Thymus (tissue), 11 donors: Measurements from ENCODE around the gene BRAP. TPM values are rescaled to one million over a fixed set of nuclear protein-coding genes. Genes with fewer than 3 reads are reported as not detected.
"Not testable (repeated sequence)": the region's sequence is repeated elsewhere in the genome, so short reads cannot be mapped to it uniquely, and the experiment has no call there.

Experiments used
- DNase-seq, 9 donors: peaks; one replicate each; pipeline ENCODE4 v3.0.0-alpha.2; 2013; ENCODE audit warnings: low spot score in 9 of 9, low read depth in 6 of 9, missing footprints in 1 of 9
- H3K27ac ChIP-seq, 2 donors: one replicate each; pipeline ENCODE4 v1.5.1; 2013; ENCODE audit warnings: control low read depth in 1 of 2, low read depth in 1 of 2, low read length in 1 of 2, mild to moderate bottlenecking in 1 of 2, moderate library complexity in 1 of 2
- H3K27me3 ChIP-seq, 2 donors: one replicate each; pipeline ENCODE4 v1.5.1; 2013; ENCODE audit warnings: low read length in 1 of 2; ENCODE audit not compliant: control insufficient read depth in 2 of 2, insufficient read depth in 1 of 2
- H3K36me3 ChIP-seq, 2 donors: one replicate each; pipeline ENCODE4 v1.5.1; 2013; ENCODE audit warnings: low read length in 1 of 2, mild to moderate bottlenecking in 1 of 2, moderate library complexity in 1 of 2; ENCODE audit not compliant: control insufficient read depth in 2 of 2, insufficient read depth in 2 of 2
- H3K4me1 ChIP-seq, 2 donors: one replicate each; pipeline ENCODE4 v1.5.1; 2013; ENCODE audit warnings: low read length in 2 of 2; ENCODE audit not compliant: control insufficient read depth in 2 of 2, insufficient read depth in 2 of 2
- H3K4me3 ChIP-seq, 2 donors: one replicate each; pipeline ENCODE4 v1.5.1; 2013; ENCODE audit warnings: low read length in 2 of 2, control low read depth in 1 of 2, mild to moderate bottlenecking in 1 of 2
- H3K9me3 ChIP-seq, 2 donors: one replicate each; pipeline ENCODE4 v1.5.1; 2013; ENCODE audit warnings: low read length in 1 of 2, mild to moderate bottlenecking in 1 of 2; ENCODE audit not compliant: control insufficient read depth in 2 of 2, insufficient read depth in 1 of 2
- WGBS: extraction: QIAGEN DNeasy Blood & Tissue Kit; methylation state at CpG from one replicate; pipeline ENCODE4 v1.1.7; 2013; 5-methylcytosine and 5-hydroxymethylcytosine counted together
- polyA plus RNA-seq: library from polyadenylated mRNA; stranded (reverse); fragments of 200-250 nt; gene quantifications from one replicate; pipeline ENCODE4 v1.2.3, GENCODE V29; 2013
- total RNA-seq: library from RNA; stranded (reverse); fragments of 120-200 nt; gene quantifications from one replicate; pipeline ENCODE4 v1.2.4, GENCODE V29; 2013
- donor health status: healthy.

The BRAP gene
- total and polyA plus RNA-seq, 2 donors = 11.3 to 18.2 TPM

DNA sequence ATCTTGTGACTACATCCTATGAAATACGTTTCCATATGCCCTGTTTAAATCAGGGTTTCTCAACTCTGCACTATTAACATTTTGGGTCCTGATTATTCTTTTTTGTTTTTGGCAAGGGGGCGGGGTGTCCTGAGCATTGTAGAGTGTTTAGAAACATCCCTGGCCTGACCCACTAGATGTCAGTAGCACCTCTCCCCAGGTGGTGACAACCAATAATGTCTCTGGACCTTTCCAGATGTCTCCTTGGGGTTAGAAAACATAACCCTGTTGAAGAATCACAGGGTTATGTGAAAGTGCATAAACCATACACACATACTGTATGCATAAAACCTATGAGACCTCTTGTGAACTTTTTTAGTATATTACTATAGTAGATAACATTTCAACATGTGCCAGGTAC is 1.5 kb upstream of the BRAP start:
- no peak overlapping the region for H3K4me3 ChIP-seq

DNA sequence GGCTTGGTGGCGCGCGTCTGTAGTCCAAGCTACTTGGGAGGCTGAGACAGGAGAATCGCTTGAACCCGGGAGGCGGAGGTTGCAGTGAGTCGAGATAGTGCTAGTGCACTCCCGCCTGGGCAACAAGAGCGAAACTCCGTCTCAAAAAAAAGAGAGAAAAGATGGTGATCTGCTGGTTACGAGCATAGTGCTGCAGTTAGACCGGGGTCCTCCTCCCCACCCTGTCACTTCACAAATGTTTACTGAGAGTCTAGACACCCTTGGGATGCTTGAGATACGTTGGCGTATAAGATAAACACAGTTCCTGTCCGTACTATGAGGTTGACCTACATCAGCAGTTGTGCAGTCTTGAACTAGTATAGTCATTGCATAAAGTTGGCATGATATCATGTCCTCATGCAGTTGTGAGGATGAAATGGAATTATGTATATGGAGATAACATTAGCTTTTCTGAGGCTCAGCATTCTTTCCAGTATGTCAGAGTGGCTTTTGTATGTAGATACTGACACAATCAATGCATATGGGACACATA is 884 bp upstream of the BRAP start:
- DNase-seq = no peak
- WGBS = 31% methylated on average over 15 of the region's 15 CpGs
- peak overlapping the region; percentile 74 to 99 for H3K4me3 ChIP-seq
- no peaks in the 10 kb centered on the region for H3K9me3 ChIP-seq
- H3K27ac ChIP-seq = peak overlapping the region in 1 of 2 donors; percentile 93
- H3K4me1 ChIP-seq = peaks cover 10 to 17% of the 10 kb centered on the region in 2 donors
- H3K36me3 ChIP-seq = peaks cover 11 to 19% of the 10 kb centered on the region in 2 donors
- no peaks in the 10 kb centered on the region for H3K27me3 ChIP-seq

More for the DNA sequence above, 1.5 kb upstream of the BRAP start:
- Histone ChIP-seq H3K36me3 (peaks cover 9 to 13% of the 10 kb centered on the region in 2 donors), H3K27me3 (no peaks in the 10 kb centered on the region), H3K27ac (no peak overlapping the region), H3K4me1 (peaks cover 10 to 17% of the 10 kb centered on the region in 2 donors), H3K9me3 (no peaks in the 10 kb centered on the region)
- WGBS = 85% methylated on average over 2 of the region's 2 CpGs
- no peak for DNase-seq

DNA sequence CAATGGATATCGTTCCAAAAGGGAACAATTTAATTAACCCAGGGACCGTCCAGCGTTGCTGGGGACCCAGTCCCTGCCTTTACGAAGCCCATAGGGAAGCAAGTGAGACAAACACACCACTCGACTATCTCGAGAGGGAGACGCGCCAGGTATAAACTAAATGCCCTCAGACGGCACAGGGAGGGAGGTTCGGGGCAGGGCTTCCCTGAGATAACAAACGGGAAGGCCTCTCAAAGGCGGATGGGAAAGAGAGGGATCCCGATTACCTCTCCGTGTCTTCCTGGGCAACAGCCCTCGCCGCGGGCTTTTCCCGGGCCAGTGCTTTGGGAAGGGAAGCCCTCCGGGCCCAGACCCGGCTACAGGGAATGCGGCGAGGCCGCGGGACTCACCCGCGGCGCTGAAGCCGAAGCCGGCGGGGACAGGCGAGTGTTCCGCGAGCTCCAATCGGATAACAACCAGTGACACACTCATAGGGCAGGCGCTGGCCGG is 390 bp downstream of the BRAP start:
- Histone ChIP-seq H3K9me3 (no peaks in the 10 kb centered on the region), H3K4me3 (peak overlapping the region; percentile 74 to 99), H3K4me1 (peaks cover 10 to 17% of the 10 kb centered on the region in 2 donors), H3K27ac (peak overlapping the region; percentile 83 to 93), H3K27me3 (no peaks in the 10 kb centered on the region), H3K36me3 (peaks cover 19 to 27% of the 10 kb centered on the region in 2 donors)
- under 1% methylated on average over 36 of the region's 36 CpGs for WGBS
- DNase-seq = peak in 1 of 9 donors; percentile 26

DNA sequence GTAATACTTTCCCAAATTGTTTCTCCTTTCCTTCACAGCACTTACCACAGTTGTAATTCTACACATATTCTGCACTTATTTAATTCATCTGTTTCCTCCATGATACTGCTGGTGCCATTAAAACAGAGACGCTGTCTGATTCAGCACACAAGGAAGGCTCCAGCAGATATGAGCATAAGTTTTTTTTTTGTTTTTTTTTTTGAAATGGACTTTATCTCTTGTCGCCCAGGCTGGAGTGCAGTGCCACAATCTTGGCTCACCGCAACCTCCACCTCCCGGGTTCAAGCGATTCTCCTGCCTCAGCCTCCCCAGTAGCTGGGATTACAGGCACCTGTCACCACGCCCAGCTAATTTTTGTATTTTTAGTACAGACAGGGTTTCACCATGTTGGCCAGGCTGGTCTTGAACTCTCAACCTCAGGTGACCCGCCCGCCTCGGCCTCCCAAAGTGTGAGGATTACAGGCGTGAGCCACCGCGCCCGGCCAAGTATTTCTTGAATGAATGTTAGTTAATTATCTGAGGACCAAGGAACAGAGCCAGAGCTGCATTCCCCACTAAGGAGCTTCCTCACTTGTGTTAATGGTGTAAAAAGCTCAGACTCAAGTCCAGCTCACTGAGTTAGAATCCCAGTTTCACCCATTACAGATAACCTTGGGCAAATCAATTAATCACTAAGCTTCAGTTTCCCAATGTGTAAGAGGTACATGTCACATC is 1.1 kb downstream of the BRAP start:
- not testable (repeated sequence) for H3K27ac ChIP-seq, H3K9me3 ChIP-seq, H3K27me3 ChIP-seq, DNase-seq
- peaks cover 25 to 33% of the 10 kb centered on the region in 2 donors for H3K36me3 ChIP-seq
- H3K4me3 ChIP-seq = peak overlapping the region; percentile 74 to 99
- peaks cover 10 to 17% of the 10 kb centered on the region in 2 donors for H3K4me1 ChIP-seq
- 95% methylated on average over 13 of the region's 13 CpGs for WGBS

DNA sequence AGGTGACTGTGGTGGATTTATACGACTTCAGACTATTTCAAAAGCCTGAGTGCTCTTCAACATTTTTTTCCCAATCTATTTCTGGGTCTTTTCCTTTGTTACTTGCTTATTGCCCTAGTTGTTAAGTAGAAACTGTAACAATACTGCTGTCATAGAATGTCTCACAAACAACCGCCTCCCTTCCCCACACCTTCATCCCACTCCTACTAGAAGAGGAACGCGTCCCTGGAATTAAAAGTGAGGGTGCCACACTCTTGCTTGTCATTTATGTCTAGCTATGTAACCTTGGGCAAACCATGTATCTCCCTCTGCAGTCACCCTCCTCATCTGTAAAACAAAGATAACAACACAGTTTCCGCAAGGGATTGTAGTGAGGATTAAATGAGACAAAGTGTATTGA is 8.6 kb downstream of the BRAP start:
- H3K36me3 ChIP-seq = peaks cover 74 to 75% of the 10 kb centered on the region in 2 donors
- no peaks in the 10 kb centered on the region for H3K4me1 ChIP-seq
- H3K27ac ChIP-seq = no peak overlapping the region
- no peak overlapping the region for H3K4me3 ChIP-seq
- no peak for DNase-seq
- no peaks in the 10 kb centered on the region for H3K9me3 ChIP-seq
- WGBS = 97% methylated on average over 5 of the region's 5 CpGs
- no peaks in the 10 kb centered on the region for H3K27me3 ChIP-seq

DNA sequence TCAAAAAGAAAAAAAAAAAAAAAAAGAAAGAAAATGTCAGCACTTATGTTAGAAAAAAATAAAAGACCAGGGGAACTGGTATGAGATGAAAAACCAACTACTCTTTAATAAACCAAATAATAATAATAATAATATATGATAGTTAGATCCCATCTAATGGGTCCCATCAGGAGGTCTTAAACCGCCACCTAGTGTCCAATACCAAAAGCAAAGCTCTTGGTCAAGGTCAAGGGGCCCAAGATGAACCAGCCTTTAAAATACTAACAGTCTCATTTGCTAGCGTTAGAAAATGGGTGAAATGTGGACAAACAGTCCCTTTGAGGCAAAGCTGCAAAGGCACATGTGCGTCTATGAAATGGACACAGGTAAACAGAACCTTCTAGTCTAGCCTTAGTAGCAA is 12.3 kb downstream of the BRAP start:
- H3K4me1 ChIP-seq = no peaks in the 10 kb centered on the region
- no peak overlapping the region for H3K4me3 ChIP-seq
- no peaks in the 10 kb centered on the region for H3K27me3 ChIP-seq
- no peak overlapping the region for H3K27ac ChIP-seq
- WGBS = 97% methylated on average over 3 of the region's 3 CpGs
- no peak for DNase-seq
- no peaks in the 10 kb centered on the region for H3K9me3 ChIP-seq
- peaks cover 72 to 73% of the 10 kb centered on the region in 2 donors for H3K36me3 ChIP-seq

DNA sequence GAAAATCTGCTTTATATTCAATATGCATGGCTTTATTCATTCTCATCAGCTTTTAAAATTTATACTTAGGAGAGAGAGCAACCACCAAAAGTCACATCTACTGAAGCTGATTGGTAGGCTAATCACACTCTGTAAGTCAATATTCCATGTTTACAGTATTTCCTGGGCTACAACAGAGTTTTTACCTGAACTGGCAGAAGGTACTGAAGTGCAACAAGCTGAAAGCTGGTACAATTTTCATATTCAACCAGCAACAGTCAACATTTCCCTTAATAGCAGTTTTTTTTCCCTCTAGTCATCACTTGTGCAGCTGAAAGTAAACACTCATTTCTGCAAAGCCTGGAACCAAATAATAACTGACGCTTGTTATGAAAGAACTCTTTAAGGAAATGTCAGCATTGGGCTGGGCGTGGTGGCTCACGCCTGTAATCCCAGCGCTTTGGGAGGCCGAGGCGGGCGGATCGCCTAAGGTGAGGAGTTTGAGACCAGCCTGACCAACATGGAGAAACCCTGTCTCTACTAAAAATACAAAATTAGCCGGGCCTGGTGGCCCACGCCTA is 12.9 kb downstream of the BRAP start:
- Histone ChIP-seq H3K27ac (no peak overlapping the region), H3K36me3 (peaks cover 70 to 72% of the 10 kb centered on the region in 2 donors), H3K27me3 (no peaks in the 10 kb centered on the region), H3K4me3 (no peak overlapping the region), H3K4me1 (no peaks in the 10 kb centered on the region), H3K9me3 (no peaks in the 10 kb centered on the region)
- 98% methylated on average over 10 of the region's 10 CpGs for WGBS
- DNase-seq = no peak

DNA sequence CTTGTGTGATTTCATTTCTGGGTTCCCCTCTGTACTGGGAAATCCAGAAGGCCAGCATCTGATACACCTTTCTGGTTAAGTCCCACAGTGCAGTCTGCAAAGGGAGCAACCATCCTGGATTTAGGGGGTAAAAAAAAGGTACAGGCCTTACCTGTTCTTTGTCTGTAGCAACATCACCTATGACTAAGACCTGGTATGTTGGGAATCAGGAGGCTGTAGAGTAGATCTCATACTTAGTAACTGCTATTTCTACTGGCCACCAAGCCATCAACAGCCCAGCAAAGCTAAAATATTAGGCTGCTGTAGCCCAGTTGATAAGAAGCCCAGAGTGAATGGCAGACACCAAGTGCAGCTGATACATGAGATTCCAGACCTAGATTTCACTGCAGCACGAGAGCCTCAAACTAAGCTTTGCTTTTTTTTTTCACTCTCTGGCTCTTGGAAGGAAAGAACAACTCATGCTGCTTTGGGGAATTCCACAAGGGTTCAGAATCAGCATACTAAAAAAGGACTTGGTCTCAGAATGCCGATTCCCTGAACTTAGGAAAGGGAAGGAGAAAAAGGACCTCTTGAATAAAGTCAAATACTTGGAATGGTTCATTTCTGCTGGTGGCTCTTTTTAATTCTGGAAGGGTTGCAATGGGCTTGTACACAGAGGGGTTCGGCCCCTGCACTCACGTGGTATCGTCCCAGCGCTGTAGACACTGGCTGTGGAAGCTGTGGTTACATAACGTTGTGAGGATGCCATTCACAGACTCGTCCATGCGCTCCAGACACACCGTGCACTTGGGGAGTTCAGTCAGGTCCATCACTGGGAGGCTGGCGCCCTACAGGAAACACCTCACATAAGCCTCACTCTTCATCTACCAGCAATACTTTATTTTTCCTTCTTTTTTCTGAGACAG is 20.5 kb downstream of the BRAP start:
- no peaks in the 10 kb centered on the region for H3K4me1 ChIP-seq
- H3K4me3 ChIP-seq = no peak overlapping the region
- no peak for DNase-seq
- H3K36me3 ChIP-seq = peaks cover 44 to 65% of the 10 kb centered on the region in 2 donors
- peak overlapping the region in 1 of 2 donors; percentile 32 for H3K27ac ChIP-seq
- WGBS = 96% methylated on average over 11 of the region's 11 CpGs
- H3K27me3 ChIP-seq = no peaks in the 10 kb centered on the region
- no peaks in the 10 kb centered on the region for H3K9me3 ChIP-seq
